ENCODE results near the gene STRAP. TPM values are rescaled to one million over a fixed set of nuclear protein-coding genes. Genes with fewer than 3 reads are reported as not detected.

Gene STRAP
- total and polyA plus RNA-seq, 2 of the 13 experiments (the other 11 are each of a cell fraction or from before 2014, with no cell fraction given), result 66.9 to 118 TPM

DNA sequence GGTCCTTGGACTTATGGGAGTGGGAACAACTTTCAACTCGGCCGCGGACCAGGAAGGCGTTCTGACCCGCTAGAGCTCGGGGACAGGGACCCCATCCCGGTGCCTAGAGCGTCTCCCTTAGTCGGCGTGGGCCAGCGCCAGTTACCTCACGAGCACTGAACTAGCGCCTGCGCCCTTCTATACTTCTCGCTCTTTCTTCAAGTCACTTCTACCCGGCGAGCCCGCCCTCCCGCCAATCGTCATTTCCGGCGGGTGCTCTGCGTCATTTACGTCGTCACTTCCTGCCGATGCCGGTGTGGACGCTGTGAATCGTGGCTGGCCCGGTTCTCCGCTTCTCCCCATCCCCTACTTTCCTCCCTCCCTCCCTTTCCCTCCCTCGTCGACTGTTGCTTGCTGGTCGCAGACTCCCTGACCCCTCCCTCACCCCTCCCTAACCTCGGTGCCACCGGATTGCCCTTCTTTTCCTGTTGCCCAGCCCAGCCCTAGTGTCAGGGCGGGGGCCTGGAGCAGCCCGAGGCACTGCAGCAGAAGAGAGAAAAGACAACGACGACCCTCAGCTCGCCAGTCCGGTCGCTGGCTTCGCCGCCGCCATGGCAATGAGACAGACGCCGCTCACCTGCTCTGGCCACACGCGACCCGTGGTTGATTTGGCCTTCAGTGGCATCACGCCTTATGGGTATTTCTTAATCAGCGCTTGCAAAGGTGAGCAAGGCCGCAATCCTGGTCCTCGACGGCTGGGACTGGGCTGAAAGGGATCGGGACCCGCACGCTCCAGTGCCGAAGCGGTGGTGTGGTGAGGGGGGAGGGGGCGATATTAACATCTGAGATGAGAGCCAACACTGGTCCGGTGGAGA, at the start of gene STRAP (continued):
- TF ChIP-seq KIAA2018 (CRISPR knock-in tag; IDR thresholded peaks at IDR 0.05; ENCODE audit: borderline replicate concordance) (no peak), ZNF629 (CRISPR knock-in tag; conservative IDR thresholded peaks at IDR 0.05) (0 out of 2 replicates have a peak, but pooled peaks have one; percentile 24), ZNF784 (CRISPR knock-in tag; IDR thresholded peaks at IDR 0.05; ENCODE audit: borderline replicate concordance) (no peak), ZNF407 (CRISPR knock-in tag; IDR thresholded peaks at IDR 0.05; ENCODE audit: not compliant biosample characterization) (peak; percentile 42), ZNF367 (CRISPR knock-in tag; IDR thresholded peaks at IDR 0.05; ENCODE audit: borderline replicate concordance) (peak; percentile 36; the same call in 1 of the 2 replicates), AHR (CRISPR knock-in tag; IDR thresholded peaks at IDR 0.05) (peak; percentile 78)

Measured in HepG2 (cell line).